Small intestine (tissue), 7 donors: ENCODE data around the gene MCF2L2. TPM values are rescaled to one million over a fixed set of nuclear protein-coding genes. Genes with fewer than 3 reads are reported as not detected.

Experiments used
- DNase-seq, 2 donors: peaks; one replicate each; pipeline versions ENCODE4 v3.0.0 to v3.0.0-alpha.2; 2013
- FAIRE-seq: peaks from 2 replicates; lab custom pipeline; 2012; peaks lifted over from hg19 to GRCh38; lab: Jason Lieb, UNC
- H3K27ac ChIP-seq, 3 donors: one replicate each; pipeline ENCODE4 v1.5.1; 2013; ENCODE audit warnings: low read length in 2 of 3, mild to moderate bottlenecking in 2 of 3, control low read depth in 1 of 3, inconsistent platforms in 1 of 3, low read depth in 1 of 3, moderate library complexity in 1 of 3
- H3K27me3 ChIP-seq, 3 donors: one replicate each; pipeline ENCODE4 v1.6.1; 2013; ENCODE audit warnings: low read length in 3 of 3, inconsistent platforms in 1 of 3; ENCODE audit not compliant: control insufficient read depth in 3 of 3, insufficient read depth in 3 of 3
- H3K36me3 ChIP-seq, 3 donors: one replicate each; pipeline ENCODE4 v1.6.1; 2013; ENCODE audit warnings: low read length in 3 of 3, inconsistent platforms in 1 of 3, low read depth in 1 of 3, mild to moderate bottlenecking in 1 of 3, moderate library complexity in 1 of 3; ENCODE audit not compliant: control insufficient read depth in 3 of 3, insufficient read depth in 2 of 3
- H3K4me1 ChIP-seq, 3 donors: one replicate each; pipeline ENCODE4 v1.6.1; 2013; ENCODE audit warnings: low read length in 2 of 3, inconsistent platforms in 1 of 3, low read depth in 1 of 3, mild to moderate bottlenecking in 1 of 3, moderate library complexity in 1 of 3; ENCODE audit not compliant: control insufficient read depth in 3 of 3, insufficient read depth in 2 of 3
- H3K4me3 ChIP-seq, 3 donors: one replicate each; pipeline ENCODE4 v1.5.1; 2013; ENCODE audit warnings: low read length in 3 of 3, control low read depth in 1 of 3, inconsistent platforms in 1 of 3, low read depth in 1 of 3, mild to moderate bottlenecking in 1 of 3, moderate library complexity in 1 of 3
- H3K9me3 ChIP-seq, 2 donors: one replicate each; pipeline ENCODE4 v1.6.1; 2013; ENCODE audit warnings: low read depth in 1 of 2, low read length in 1 of 2; ENCODE audit not compliant: control insufficient read depth in 2 of 2, insufficient read depth in 1 of 2
- WGBS, 3 donors: extraction: QIAGEN DNeasy Blood & Tissue Kit; methylation state at CpG; one replicate each; pipeline ENCODE4 v1.1.7; 2013; 5-methylcytosine and 5-hydroxymethylcytosine counted together
- polyA plus RNA-seq, 4 donors: library from polyadenylated mRNA; stranded (reverse) in 3 of 4; unstranded in 1 of 4; fragments of 200-250 nt in 3 of 4; fragments of 120-200 nt in 1 of 4; gene quantifications; one replicate each; pipeline versions ENCODE4 v1.2.1 to v1.2.3, GENCODE V29; 2013
- donor health status: healthy with polysubstance abuse.
- donor health status: control.
- donor health status: control.
- donor health status: Bipolar disorder and iron deficiency.
- donor health status: healthy.

The MCF2L2 gene
- polyA plus RNA-seq, 4 donors, result 1.1 to 1.3 (median 1.2) TPM; not detected in 1

GRCh38 chr3:183158551-183159006, 269.8 kb downstream of the MCF2L2 start:
- Histone ChIP-seq H3K36me3 (no peaks in the 10 kb centered on the region), H3K27me3 (peaks cover 0 to 8% (median 0%) of the 10 kb centered on the region in 3 donors), H3K9me3 (no peaks in the 10 kb centered on the region), H3K4me1 (peaks cover 0 to 3% (median 0%) of the 10 kb centered on the region in 3 donors), H3K27ac (no peak overlapping the region), H3K4me3 (no peak overlapping the region)
- 68 to 89% (median 69%) methylated on average over 3 of the region's 3 CpGs for WGBS, 3 donors
- DNase-seq, result no peak
- no peak for FAIRE-seq

DNA sequence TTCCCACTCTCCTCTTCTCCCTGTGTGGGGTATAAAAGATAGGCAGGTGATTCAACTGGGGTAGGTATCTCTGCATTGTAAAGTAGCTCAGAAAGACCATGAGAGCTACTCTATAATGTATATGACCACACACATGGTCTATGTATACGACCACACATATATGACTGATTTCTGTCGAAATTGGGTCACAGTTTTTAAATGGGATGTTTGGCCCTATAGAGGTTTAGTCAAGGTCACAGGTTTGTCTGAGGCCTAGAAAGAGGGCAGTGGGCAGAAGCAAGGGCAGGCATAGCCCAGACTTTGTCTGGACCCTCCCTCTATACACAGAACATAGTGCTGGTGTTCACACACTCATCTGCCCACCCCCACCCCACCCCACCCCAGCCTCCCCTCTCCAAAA, 270.3 kb downstream of the MCF2L2 start:
- Histone ChIP-seq H3K27ac (no peak overlapping the region), H3K27me3 (peaks cover 0 to 7% (median 0%) of the 10 kb centered on the region in 3 donors), H3K36me3 (no peaks in the 10 kb centered on the region), H3K9me3 (no peaks in the 10 kb centered on the region), H3K4me3 (no peak overlapping the region), H3K4me1 (peaks cover 0 to 3% (median 0%) of the 10 kb centered on the region in 3 donors)
- DNase-seq (no peak), FAIRE-seq (no peak)
- WGBS, 3 donors, result 86 to 94% (median 88%) methylated on average over 2 of the region's 2 CpGs

- Histone ChIP-seq H3K27ac (no peak overlapping the region), H3K4me1 (no peaks in the 10 kb centered on the region), H3K9me3 (no peaks in the 10 kb centered on the region), H3K27me3 (no peaks in the 10 kb centered on the region), H3K4me3 (no peak overlapping the region), H3K36me3 (no peaks in the 10 kb centered on the region)
- FAIRE-seq, result no peak
- WGBS, 3 donors, result 81 to 92% (median 91%) methylated on average over 5 of the region's 5 CpGs
- no peak for DNase-seq
These were observed 272.2 kb downstream of the MCF2L2 start for GRCh38 chr3:183156266-183156665.

DNA sequence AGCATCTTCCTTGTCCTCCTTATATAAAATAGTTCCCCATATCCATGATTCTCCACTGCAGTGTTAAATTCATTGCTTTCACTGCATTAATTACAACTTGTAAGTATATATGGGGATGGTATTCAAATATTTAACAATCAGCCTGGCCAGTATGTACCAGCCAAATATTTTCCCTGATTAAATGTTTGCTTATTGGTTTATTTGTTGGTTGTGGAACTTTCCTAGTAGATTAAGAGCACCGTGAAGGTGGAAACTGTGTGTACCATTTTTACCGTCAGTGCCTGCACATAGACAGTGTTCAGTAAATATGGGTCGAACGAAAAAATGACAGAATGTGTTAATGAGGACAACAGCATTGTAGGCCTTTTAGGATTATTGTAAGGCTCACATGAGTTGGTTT, 272.9 kb downstream of the MCF2L2 start:
- Histone ChIP-seq H3K27me3 (no peaks in the 10 kb centered on the region), H3K27ac (no peak overlapping the region), H3K36me3 (no peaks in the 10 kb centered on the region), H3K9me3 (no peaks in the 10 kb centered on the region), H3K4me1 (no peaks in the 10 kb centered on the region), H3K4me3 (no peak overlapping the region)
- 87 to 94% (median 91%) methylated on average over 4 of the region's 4 CpGs for WGBS, 3 donors
- FAIRE-seq (no peak), DNase-seq (no peak)

DNA sequence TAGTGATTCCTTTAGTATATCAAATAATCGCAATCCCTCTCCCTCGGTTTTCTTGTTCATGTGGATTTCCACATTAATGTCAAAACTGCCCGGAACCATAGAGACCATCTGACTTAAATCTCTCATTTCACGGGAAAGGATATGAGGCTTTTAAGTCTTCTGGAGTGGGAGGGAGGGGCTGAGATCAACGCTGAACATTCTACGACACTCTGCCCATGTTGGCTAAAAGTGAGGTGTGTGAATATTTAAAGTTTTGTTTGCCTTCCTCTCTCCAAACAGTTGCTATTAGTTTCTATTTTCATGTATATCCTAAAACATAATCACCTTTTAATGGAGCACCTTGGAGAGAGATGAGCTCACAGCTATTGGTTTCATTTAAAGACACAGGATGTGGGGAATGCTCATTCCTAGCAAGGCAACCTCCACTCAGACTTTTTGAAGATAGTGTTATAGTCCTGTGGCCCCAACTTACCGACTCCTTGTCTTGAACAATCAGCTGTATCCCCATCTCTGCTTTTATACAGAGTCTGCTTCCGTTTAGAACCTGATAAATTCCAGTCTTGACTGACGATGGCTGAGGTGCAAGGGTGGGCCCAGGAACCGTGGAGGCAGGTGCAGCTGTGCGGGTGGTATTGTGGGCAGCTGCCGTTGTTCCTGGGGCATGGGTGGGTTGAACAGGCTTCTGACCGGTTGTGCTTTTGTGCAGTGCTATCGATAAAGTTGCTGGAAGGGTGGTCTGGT, 275.0 kb downstream of the MCF2L2 start:
- Histone ChIP-seq H3K9me3 (no peaks in the 10 kb centered on the region), H3K27ac (no peak overlapping the region), H3K4me1 (no peaks in the 10 kb centered on the region), H3K27me3 (no peaks in the 10 kb centered on the region), H3K36me3 (no peaks in the 10 kb centered on the region), H3K4me3 (no peak overlapping the region)
- 89 to 93% (median 92%) methylated on average over 14 of the region's 14 CpGs for WGBS, 3 donors
- FAIRE-seq (no peak), DNase-seq (no peak)

GRCh38 chr3:183151821-183152351, 276.5 kb downstream of the MCF2L2 start:
- Histone ChIP-seq H3K36me3 (no peaks in the 10 kb centered on the region), H3K27ac (no peak overlapping the region), H3K4me3 (no peak overlapping the region), H3K27me3 (no peaks in the 10 kb centered on the region), H3K4me1 (no peaks in the 10 kb centered on the region), H3K9me3 (no peaks in the 10 kb centered on the region)
- FAIRE-seq (no peak), DNase-seq (no peak)
- 63 to 68% (median 64%) methylated on average over 6 of the region's 6 CpGs for WGBS, 3 donors

GRCh38 chr3:183151086-183151485, 277.3 kb downstream of the MCF2L2 start:
- no peak overlapping the region for H3K27ac ChIP-seq
- H3K4me3 ChIP-seq, result no peak overlapping the region
- H3K27me3 ChIP-seq, result no peaks in the 10 kb centered on the region
- H3K9me3 ChIP-seq, result no peaks in the 10 kb centered on the region
- H3K4me1 ChIP-seq, result no peaks in the 10 kb centered on the region
- FAIRE-seq (no peak), DNase-seq (no peak)
- no peaks in the 10 kb centered on the region for H3K36me3 ChIP-seq
- WGBS, 3 donors, result 78 to 97% (median 89%) methylated on average over 3 of the region's 3 CpGs

DNA sequence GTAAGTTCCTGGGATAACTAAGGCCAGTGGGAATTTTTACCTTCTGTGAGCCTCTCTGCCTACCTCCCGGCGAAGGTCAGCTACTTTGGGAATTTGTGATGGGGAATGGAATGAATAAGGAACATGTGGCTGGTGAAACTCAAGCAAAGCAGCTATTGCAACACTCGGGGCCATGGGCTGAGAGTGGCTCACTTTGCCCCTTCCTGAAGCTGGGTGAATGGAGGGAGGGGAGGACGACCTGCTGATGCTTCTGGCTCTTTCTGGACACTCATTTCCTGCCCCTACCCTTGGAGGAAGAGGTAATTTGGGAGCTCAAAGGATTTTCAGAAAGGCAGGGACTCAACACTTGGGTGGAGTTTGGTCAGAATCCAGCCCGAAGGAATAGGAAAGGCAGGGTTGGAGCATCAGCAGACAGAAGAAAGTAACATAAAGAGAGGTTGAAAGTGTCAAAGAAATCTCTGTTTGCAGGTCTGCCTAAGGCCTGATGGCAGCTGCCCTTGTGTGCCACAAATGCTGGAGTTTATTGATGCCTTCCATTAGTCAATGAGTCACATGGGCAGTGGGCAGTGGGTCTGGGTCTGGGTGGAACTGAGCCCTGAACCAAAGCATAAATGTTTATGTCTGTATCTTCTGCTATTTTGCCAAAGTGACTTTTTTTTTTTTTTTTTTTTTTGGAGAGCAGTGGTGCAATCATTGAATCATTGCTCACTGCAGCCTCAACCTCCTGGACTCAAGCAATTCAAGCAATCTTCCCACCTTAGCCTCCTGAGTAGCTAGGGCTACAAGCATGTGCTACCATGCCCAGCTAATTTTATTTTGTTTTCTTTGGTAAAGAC, 278.3 kb downstream of the MCF2L2 start:
- no peak for DNase-seq
- whole genome bisulfite sequencing, 3 donors, result 65 to 84% (median 67%) methylated on average over 5 of the region's 5 CpGs
- Histone ChIP-seq H3K27me3 (no peaks in the 10 kb centered on the region), H3K4me3 (no peak overlapping the region), H3K4me1 (no peaks in the 10 kb centered on the region), H3K27ac (no peak overlapping the region), H3K9me3 (no peaks in the 10 kb centered on the region), H3K36me3 (no peaks in the 10 kb centered on the region)
- no peak for FAIRE-seq
